ENCODE data around the gene BRF1.

Gene BRF1

GRCh38 chr14:105241641-105242040 is 59.2 kb downstream of the BRF1 start:
- H3K27ac ChIP-seq = no peak overlapping the region
- no peak for TF ChIP-seq ZFX (IDR thresholded peaks at IDR 0.05)

- no peak for TF ChIP-seq ZFX (IDR thresholded peaks at IDR 0.05)
- TF ChIP-seq CTCF (conservative IDR thresholded peaks at IDR 0.05) = no peak
- no peak overlapping the region for H3K27ac ChIP-seq
Measured at GRCh38 chr14:105240811-105241576, 59.8 kb downstream of the BRF1 start.

GRCh38 chr14:105229099-105229655 is 71.6 kb downstream of the BRF1 start:
- H3K27ac ChIP-seq = no peak overlapping the region
- TF ChIP-seq ZFX (IDR thresholded peaks at IDR 0.05) (no peak), CTCF (conservative IDR thresholded peaks at IDR 0.05) (no peak)

- H3K27ac ChIP-seq = no peak overlapping the region
- TF ChIP-seq ZFX (IDR thresholded peaks at IDR 0.05) (no peak), CTCF (conservative IDR thresholded peaks at IDR 0.05) (no peak)
Measured at GRCh38 chr14:105228562-105228961, 72.2 kb downstream of the BRF1 start.

- TF ChIP-seq CTCF (conservative IDR thresholded peaks at IDR 0.05) = no peak
- TF ChIP-seq ZFX (IDR thresholded peaks at IDR 0.05) = no peak
Measured at GRCh38 chr14:105227346-105227745, 73.5 kb downstream of the BRF1 start.

GRCh38 chr14:105226198-105226597 is 74.6 kb downstream of the BRF1 start:
- H3K27ac ChIP-seq = no peak overlapping the region
- TF ChIP-seq ZFX (IDR thresholded peaks at IDR 0.05) = no peak
- no peak for TF ChIP-seq CTCF (conservative IDR thresholded peaks at IDR 0.05)

More at GRCh38 chr14:105227346-105227745, 73.5 kb downstream of the BRF1 start:
- no peak overlapping the region for H3K27ac ChIP-seq

- no peak overlapping the region for H3K27ac ChIP-seq
- TF ChIP-seq CTCF (conservative IDR thresholded peaks at IDR 0.05) (no peak), ZFX (IDR thresholded peaks at IDR 0.05) (no peak)
Measured at GRCh38 chr14:105224845-105225570, 75.8 kb downstream of the BRF1 start.
